ENCODE data around the gene FAM120B.

The FAM120B gene

DNA sequence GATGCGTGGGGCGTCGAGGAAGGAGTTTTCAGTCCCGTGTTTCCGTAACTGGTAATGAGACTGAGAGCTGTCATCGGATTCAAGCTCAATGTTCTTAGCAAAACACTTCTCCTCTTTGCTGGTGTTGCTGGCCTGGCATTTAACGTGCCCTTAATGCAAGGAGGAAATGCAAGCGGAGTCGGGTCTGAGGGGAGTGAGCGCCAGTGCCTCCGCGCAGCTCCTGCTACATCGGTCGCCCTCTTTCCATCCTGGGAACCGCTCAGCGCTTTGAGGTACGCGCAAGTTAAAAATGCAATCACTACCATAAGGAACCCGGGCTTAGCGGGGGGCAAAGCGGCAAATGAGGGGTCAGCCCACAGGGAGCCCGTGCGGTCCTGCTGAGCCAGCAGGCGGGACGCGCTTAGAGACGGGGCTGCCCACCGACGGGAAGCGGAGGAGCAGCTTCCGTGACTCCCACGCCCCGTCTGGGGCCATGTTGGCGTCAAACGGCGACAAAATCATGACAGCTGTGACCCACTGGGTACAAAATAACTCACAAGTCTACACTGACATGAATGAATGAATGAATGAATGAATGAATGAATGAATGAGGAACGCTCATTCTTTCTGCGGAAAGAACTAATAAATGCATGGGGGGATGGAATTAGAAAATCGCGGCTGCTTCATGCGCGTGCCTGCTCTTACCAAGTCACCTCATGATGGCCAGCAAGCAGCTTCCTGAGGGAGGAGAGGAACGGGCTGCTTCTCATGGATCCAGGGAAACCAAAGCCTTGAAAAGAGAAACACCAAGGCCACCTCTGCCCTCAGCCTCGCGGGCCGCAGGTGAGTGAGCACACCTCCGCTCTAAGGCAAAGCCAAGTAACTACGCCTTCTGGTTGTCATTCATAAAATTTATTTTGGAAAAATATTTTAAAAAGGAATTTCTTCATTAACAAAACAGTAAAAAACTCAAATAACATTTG, 24.9 kb upstream of the FAM120B start:
- no peak overlapping the region for H3K4me3 ChIP-seq (ENCODE audit: low read depth, low read length)
- TF ChIP-seq, protein P1, sequence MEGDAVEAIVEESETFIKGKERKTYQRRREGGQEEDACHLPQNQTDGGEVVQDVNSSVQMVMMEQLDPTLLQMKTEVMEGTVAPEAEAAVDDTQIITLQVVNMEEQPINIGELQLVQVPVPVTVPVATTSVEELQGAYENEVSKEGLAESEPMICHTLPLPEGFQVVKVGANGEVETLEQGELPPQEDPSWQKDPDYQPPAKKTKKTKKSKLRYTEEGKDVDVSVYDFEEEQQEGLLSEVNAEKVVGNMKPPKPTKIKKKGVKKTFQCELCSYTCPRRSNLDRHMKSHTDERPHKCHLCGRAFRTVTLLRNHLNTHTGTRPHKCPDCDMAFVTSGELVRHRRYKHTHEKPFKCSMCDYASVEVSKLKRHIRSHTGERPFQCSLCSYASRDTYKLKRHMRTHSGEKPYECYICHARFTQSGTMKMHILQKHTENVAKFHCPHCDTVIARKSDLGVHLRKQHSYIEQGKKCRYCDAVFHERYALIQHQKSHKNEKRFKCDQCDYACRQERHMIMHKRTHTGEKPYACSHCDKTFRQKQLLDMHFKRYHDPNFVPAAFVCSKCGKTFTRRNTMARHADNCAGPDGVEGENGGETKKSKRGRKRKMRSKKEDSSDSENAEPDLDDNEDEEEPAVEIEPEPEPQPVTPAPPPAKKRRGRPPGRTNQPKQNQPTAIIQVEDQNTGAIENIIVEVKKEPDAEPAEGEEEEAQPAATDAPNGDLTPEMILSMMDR (IDR thresholded peaks at IDR 0.05; ENCODE audit: insufficient read depth, low read length, missing control alignments): no peak
- POLR2A ChIA-PET: no interaction called here
- no peak for DNase-seq (ENCODE audit: low read depth, low spot score)
- CTCF ChIA-PET: no interaction called here

DNA sequence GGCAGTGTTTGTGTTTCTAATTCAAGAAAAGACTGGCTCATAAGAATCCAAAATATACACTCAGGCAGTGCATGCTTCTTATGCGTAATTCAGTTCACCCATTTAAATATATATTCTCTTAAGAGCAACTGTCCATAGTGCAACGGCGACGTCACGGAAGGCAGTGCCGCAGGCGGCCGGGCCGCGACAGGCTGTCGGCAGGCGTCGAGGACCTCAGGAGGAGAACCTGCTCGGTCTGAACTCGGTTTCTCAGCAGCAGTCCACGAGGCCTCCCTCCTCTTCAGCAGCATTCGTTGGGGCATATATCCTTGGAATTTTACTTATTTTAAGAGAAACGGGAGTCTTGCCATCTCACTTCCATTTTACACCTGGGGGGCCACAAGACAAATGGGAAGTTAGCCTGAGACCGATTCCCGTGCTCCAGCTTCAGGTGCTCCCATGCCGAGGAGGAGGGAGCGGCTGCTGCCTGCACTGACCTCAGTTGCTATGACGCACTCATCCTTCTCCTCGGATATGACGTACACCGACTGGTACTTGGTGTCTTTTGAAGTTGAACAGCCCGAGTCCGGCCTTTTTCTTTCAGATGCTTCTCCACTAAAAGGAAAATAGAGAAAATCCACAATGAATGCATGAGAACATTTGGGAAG, 23.9 kb upstream of the FAM120B start:
- TF ChIP-seq, protein P1 (IDR thresholded peaks at IDR 0.05; ENCODE audit: insufficient read depth, low read length, missing control alignments): no peak
- no peak for DNase-seq (ENCODE audit: low read depth, low spot score)
- CTCF ChIA-PET: no interaction called here
- H3K4me3 ChIP-seq (ENCODE audit: low read depth, low read length): no peak overlapping the region
- POLR2A ChIA-PET: no interaction called here

DNA sequence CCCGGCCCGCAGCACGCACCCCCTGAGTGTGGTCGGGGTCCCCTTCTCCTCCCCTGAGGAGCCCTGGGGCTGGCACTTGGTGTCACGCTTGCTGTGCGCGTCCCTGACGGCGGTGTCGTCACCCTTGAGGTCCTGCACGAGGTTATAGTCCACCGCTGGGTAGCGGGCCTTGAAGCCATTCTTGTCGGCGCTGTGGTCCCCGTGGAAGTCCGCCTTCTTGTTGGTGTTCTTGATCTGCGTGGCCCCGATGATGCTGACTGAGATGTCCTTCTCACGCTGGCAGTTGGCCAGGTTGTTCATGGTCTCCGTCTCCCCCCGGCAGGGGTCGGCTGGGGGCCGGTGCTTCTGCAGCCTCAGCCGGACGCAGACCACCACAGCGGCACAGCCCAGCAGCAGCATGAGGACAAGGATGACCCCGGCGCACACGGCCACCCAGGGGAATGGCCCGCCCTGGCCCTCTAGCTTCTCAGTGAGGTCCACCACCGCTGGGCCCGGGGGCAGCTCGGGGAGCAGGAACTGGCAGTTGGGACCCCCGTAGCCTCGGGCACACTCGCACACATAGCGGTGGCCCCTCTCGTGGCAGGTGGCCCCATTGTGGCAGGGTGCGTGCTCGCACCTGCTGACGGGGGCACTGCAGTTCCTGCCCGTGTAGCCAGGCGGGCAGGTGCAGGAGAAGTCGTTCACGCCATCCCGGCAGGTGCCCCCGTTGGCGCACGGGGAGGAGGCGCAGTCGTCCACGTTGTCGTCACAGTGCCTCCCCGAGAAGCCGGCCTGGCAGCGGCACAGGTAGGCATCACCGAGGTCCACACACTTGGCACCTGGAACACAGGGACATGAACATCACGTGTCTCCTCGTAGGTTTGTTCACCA, 23.1 kb upstream of the FAM120B start:
- ChIA-PET POLR2A (no interaction called here), CTCF (no interaction called here)
- TF ChIP-seq, protein P1 (IDR thresholded peaks at IDR 0.05; ENCODE audit: insufficient read depth, low read length, missing control alignments): no peak
- H3K4me3 ChIP-seq (ENCODE audit: low read depth, low read length): no peak overlapping the region
- no peak for DNase-seq (ENCODE audit: low read depth, low spot score)

DNA sequence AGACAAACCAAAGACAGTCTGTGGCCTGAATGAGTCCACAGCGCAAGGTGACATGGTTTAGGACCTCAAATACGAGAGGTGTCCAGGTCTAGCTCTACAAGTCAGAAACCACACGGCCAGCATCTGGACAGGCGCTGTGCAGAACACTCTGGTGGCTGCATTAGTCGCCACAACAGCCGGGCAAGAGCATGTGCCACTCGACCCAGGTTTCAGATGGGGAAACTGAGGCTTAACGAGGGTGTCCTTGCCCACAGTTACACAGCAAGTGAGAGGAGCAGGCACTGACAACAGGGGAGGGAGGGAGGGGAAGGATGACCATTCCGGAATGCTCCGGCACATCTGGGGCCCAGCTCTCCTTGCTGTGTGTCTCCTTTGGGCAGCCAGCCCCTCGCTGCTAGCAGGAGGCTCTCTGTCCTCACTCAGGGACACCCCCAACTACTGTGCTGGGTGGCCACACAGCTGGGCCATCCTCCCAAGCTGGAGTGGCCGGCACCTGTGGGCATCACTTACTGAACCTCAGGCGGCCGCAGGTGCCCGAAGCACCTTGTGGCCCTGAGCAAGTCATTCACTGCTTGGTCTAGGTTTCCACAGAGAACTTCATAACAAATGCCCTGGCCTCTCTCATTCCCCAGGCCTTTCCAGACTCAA, 22.3 kb upstream of the FAM120B start:
- CTCF ChIA-PET: no interaction called here
- TF ChIP-seq, protein P1 (IDR thresholded peaks at IDR 0.05; ENCODE audit: insufficient read depth, low read length, missing control alignments): no peak

DNA sequence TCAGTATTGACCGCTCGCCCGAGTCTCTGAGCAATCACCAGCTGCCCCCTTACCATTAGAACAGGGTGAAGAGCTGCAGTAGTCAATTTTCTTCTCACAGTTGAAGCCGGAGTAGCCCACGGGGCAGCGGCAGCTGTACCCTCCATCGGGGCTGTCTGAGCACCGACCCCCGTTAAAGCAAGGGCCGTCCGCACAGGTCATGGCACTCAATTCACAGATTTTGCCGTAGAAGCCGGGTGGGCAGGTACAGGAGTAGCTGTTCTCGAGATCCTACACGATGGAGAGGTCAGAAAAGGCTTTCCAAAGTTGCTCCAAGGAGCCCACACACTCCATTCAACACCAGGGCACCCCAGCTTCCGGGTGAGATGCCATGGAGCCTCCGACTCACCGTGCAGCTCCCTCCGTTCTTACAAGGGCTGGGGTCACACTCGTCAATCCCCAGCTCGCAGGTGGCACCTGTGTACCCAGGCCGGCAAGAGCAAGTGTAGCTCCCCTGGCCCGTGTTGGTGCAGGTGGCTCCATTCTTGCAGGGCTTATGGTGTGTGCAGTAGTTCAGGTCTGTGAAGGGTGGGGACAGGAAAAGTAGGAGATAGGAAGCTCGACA, 21.6 kb upstream of the FAM120B start:
- POLR2A ChIA-PET: no interaction called here
- no peak overlapping the region for H3K4me3 ChIP-seq (ENCODE audit: low read depth, low read length)
- TF ChIP-seq, protein P1 (IDR thresholded peaks at IDR 0.05; ENCODE audit: insufficient read depth, low read length, missing control alignments): no peak
- CTCF ChIA-PET: no interaction called here
- DNase-seq (ENCODE audit: low read depth, low spot score): no peak

More for the DNA sequence above, 22.3 kb upstream of the FAM120B start:
- no peak for DNase-seq (ENCODE audit: low read depth, low spot score)
- H3K4me3 ChIP-seq (ENCODE audit: low read depth, low read length): no peak overlapping the region
- POLR2A ChIA-PET: no interaction called here
